Measurements from ENCODE around the gene ZC3H4.

The ZC3H4 gene

DNA sequence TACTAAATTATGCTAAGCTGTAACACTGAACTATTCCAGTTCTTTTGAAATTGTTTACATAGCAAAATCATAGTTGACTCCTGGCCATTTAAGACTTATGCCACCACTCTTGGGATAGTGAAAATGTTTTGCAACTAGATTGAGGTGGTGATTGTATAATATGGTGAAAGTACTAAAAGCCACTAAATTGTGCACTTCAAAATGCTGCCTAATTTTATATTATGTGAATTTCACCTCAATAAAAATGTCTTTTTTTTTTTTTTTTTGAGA lies 12.0 kb upstream of the ZC3H4 start:
- Histone ChIP-seq H3K79me2 (ENCODE audit: insufficient read depth, low read depth) (no peaks in the 10 kb centered on the region), H3K4me2 (no peak overlapping the region), H2AFZ (ENCODE audit: low read depth) (no peak overlapping the region), H3K4me1 (ENCODE audit: low read depth, poor library complexity, severe bottlenecking) (no peaks in the 10 kb centered on the region), H3K9ac (no peak overlapping the region), H3K27ac (no peak overlapping the region), H3K4me3 (IDR thresholded peaks at IDR 0.05; ENCODE audit: insufficient read depth, low read depth, low read length) (no peak overlapping the region), H4K20me1 (ENCODE audit: insufficient read depth) (no peaks in the 10 kb centered on the region), H3K27me3 (ENCODE audit: insufficient read depth, low read depth) (no peaks in the 10 kb centered on the region), H3K36me3 (ENCODE audit: insufficient read depth) (no peaks in the 10 kb centered on the region)
- TF ChIP-seq, protein P1, sequence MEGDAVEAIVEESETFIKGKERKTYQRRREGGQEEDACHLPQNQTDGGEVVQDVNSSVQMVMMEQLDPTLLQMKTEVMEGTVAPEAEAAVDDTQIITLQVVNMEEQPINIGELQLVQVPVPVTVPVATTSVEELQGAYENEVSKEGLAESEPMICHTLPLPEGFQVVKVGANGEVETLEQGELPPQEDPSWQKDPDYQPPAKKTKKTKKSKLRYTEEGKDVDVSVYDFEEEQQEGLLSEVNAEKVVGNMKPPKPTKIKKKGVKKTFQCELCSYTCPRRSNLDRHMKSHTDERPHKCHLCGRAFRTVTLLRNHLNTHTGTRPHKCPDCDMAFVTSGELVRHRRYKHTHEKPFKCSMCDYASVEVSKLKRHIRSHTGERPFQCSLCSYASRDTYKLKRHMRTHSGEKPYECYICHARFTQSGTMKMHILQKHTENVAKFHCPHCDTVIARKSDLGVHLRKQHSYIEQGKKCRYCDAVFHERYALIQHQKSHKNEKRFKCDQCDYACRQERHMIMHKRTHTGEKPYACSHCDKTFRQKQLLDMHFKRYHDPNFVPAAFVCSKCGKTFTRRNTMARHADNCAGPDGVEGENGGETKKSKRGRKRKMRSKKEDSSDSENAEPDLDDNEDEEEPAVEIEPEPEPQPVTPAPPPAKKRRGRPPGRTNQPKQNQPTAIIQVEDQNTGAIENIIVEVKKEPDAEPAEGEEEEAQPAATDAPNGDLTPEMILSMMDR (conservative IDR thresholded peaks at IDR 0.05; ENCODE audit: low read depth, low read length) = no peak

- Histone ChIP-seq H4K20me1 (ENCODE audit: insufficient read depth) (no peaks in the 10 kb centered on the region), H3K79me2 (ENCODE audit: insufficient read depth, low read depth) (no peaks in the 10 kb centered on the region), H2AFZ (ENCODE audit: low read depth) (no peak overlapping the region; the same call in 1 of the 2 replicates), H3K4me1 (ENCODE audit: low read depth, poor library complexity, severe bottlenecking) (no peaks in the 10 kb centered on the region), H3K27me3 (ENCODE audit: insufficient read depth, low read depth) (no peaks in the 10 kb centered on the region), H3K4me2 (no peak overlapping the region), H3K27ac (no peak overlapping the region), H3K4me3 (IDR thresholded peaks at IDR 0.05; ENCODE audit: insufficient read depth, low read depth, low read length) (no peak overlapping the region), H3K36me3 (ENCODE audit: insufficient read depth) (no peaks in the 10 kb centered on the region), H3K9ac (no peak overlapping the region)
- TF ChIP-seq, protein P1 (conservative IDR thresholded peaks at IDR 0.05; ENCODE audit: low read depth, low read length) = peak; percentile 94
Measured at GRCh38 chr19:47124937-47125668, 11.5 kb upstream of the ZC3H4 start.

GRCh38 chr19:47123406-47123805 lies 9.8 kb upstream of the ZC3H4 start:
- H3K4me1 ChIP-seq (ENCODE audit: low read depth, poor library complexity, severe bottlenecking) = no peaks in the 10 kb centered on the region
- H3K4me3 ChIP-seq (IDR thresholded peaks at IDR 0.05; ENCODE audit: insufficient read depth, low read depth, low read length) = no peak overlapping the region
- no peak overlapping the region for H3K9ac ChIP-seq
- H3K27ac ChIP-seq = no peak overlapping the region
- H3K27me3 ChIP-seq (ENCODE audit: insufficient read depth, low read depth) = no peaks in the 10 kb centered on the region
- no peaks in the 10 kb centered on the region for H4K20me1 ChIP-seq (ENCODE audit: insufficient read depth)
- H3K36me3 ChIP-seq (ENCODE audit: insufficient read depth) = no peaks in the 10 kb centered on the region
- TF ChIP-seq, protein P1 (conservative IDR thresholded peaks at IDR 0.05; ENCODE audit: low read depth, low read length) = no peak
- H2AFZ ChIP-seq (ENCODE audit: low read depth) = no peak overlapping the region
- no peaks in the 10 kb centered on the region for H3K79me2 ChIP-seq (ENCODE audit: insufficient read depth, low read depth)
- H3K4me2 ChIP-seq = no peak overlapping the region

GRCh38 chr19:47122359-47123335 lies 9.1 kb upstream of the ZC3H4 start:
- H3K4me3 ChIP-seq (IDR thresholded peaks at IDR 0.05; ENCODE audit: insufficient read depth, low read depth, low read length) = no peak overlapping the region
- H3K4me1 ChIP-seq (ENCODE audit: low read depth, poor library complexity, severe bottlenecking) = no peaks in the 10 kb centered on the region
- no peak overlapping the region for H3K9ac ChIP-seq
- H2AFZ ChIP-seq (ENCODE audit: low read depth) = no peak overlapping the region
- TF ChIP-seq, protein P1 (conservative IDR thresholded peaks at IDR 0.05; ENCODE audit: low read depth, low read length) = no peak
- H3K36me3 ChIP-seq (ENCODE audit: insufficient read depth) = no peaks in the 10 kb centered on the region
- H3K27ac ChIP-seq = no peak overlapping the region
- H4K20me1 ChIP-seq (ENCODE audit: insufficient read depth) = no peaks in the 10 kb centered on the region
- no peaks in the 10 kb centered on the region for H3K79me2 ChIP-seq (ENCODE audit: insufficient read depth, low read depth)
- no peaks in the 10 kb centered on the region for H3K27me3 ChIP-seq (ENCODE audit: insufficient read depth, low read depth)
- no peak overlapping the region for H3K4me2 ChIP-seq
